H1 (cell line): ENCODE measurements around the gene BABAM2.

Experiments
- ATF2 ChIP-seq: IDR thresholded peaks from 2 replicates; pipeline ENCODE4 v1.6.1; 2012; ENCODE audit warnings: low read length, inconsistent platforms
- GABPA ChIP-seq: IDR thresholded peaks from 2 replicates; pipeline ENCODE4 v1.6.1; 2011; ENCODE audit warnings: mild to moderate bottlenecking, low read length, moderate library complexity, borderline replicate concordance; ENCODE audit not compliant: insufficient read depth
- HDAC2 ChIP-seq, 2 experiments: fragments of 300-600 bp in 1 of 2; sonication (generic) in 1 of 2; IDR thresholded peaks; 2 replicates each; pipeline ENCODE4 v1.6.1; 2011 to 2012; ENCODE audit warnings: low read depth in 2 of 2, low read length in 2 of 2, mild to moderate bottlenecking in 2 of 2, moderate library complexity in 2 of 2, borderline replicate concordance in 1 of 2, inconsistent platforms in 1 of 2
- JUN ChIP-seq: IDR thresholded peaks from 2 replicates; pipeline ENCODE4 v1.6.1; 2011; ENCODE audit warnings: low read depth, mild to moderate bottlenecking, improper control_type of control experiment, low read length
- KDM1A ChIP-seq: fragments of 200-600, 300-600 bp; sonication (generic); IDR thresholded peaks from 2 replicates; pipeline ENCODE4 v1.7.1; 2016; ENCODE audit warnings: mild to moderate bottlenecking, low read length, borderline replicate concordance
- PHF8 ChIP-seq: fragments of 200-600 bp; sonication (generic); conservative IDR thresholded peaks from 2 replicates; pipeline ENCODE4 v1.7.1; 2012; ENCODE audit warnings: low read depth, mild to moderate bottlenecking, inconsistent platforms, low read length, moderate library complexity
- POLR2A ChIP-seq, 2 experiments: IDR thresholded peaks; 1 replicate in 1 of 2; 2 replicates in 1 of 2; pipeline ENCODE4 v1.6.1; 2011; ENCODE audit warnings: low read depth in 2 of 2, low read length in 2 of 2, mild to moderate bottlenecking in 2 of 2; ENCODE audit errors: control extremely low read depth in 1 of 2
- SP1 ChIP-seq: IDR thresholded peaks from 2 replicates; pipeline ENCODE4 v1.6.1; 2011; ENCODE audit warnings: low read depth, low read length

GRCh38 chr2:28239207-28239606 lies 348.7 kb downstream of the BABAM2 start:
- TF ChIP-seq JUN (no peak), SP1 (no peak), POLR2A (IDR thresholded peaks at IDR 0.05; ENCODE audit: control extremely low read depth in 1 of 2, low read depth in 2 of 2, low read length in 2 of 2) (no peak), HDAC2 (IDR thresholded peaks at IDR 0.05; ENCODE audit: borderline replicate concordance in 1 of 2, low read depth in 2 of 2, low read length in 2 of 2) (no peak), GABPA (no peak), ATF2 (no peak), PHF8 (no peak), KDM1A (no peak)
